ENCODE results near the gene MBD3. TPM values are rescaled to one million over a fixed set of nuclear protein-coding genes. Genes with fewer than 3 reads are reported as not detected.

MBD3 gene
- 75.4 and 81.9 TPM in 2 replicates for total RNA-seq

DNA sequence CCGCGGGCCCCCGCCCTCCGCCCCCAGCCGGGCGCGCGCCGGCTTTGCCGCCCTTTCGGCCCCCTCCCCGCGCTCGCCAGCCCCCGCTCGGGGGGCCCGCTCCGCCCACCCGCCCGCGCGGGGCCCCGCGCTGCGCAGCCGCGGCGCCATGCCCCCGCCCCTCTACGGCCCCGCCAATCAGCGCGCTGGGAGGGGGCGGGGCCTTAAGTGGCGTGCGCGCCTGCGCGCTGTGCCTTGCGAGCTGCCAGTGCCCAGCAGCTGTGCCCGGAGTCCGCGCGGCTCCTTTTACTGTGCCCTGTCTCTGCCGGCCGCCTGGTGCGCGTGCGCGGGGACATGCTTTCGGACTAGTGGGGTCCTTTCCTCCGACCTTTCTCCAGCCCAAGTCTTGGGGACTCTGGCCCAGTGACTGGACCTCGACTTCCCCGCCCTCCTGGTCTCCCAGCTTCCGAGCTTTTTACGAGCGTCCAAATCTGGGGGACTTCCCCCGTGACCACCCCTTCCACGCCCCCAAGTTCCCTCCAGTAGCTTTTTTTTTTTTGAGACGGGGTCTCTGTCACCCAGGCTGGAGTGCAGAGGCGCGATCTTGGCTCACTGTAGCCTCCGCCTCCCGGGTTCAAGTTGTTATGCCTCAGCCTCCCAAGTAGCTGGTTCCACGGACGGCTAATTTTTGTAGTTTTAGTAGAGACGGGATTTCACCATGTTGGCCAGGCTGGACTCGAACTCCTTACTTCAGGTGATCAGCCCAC lies at the start of gene MBD3:
MBD3 (minus strand) TSS at position 111 of the 746 bp plus-strand sequence. CDS start 234 bp downstream, outside the sequence.

DNA sequence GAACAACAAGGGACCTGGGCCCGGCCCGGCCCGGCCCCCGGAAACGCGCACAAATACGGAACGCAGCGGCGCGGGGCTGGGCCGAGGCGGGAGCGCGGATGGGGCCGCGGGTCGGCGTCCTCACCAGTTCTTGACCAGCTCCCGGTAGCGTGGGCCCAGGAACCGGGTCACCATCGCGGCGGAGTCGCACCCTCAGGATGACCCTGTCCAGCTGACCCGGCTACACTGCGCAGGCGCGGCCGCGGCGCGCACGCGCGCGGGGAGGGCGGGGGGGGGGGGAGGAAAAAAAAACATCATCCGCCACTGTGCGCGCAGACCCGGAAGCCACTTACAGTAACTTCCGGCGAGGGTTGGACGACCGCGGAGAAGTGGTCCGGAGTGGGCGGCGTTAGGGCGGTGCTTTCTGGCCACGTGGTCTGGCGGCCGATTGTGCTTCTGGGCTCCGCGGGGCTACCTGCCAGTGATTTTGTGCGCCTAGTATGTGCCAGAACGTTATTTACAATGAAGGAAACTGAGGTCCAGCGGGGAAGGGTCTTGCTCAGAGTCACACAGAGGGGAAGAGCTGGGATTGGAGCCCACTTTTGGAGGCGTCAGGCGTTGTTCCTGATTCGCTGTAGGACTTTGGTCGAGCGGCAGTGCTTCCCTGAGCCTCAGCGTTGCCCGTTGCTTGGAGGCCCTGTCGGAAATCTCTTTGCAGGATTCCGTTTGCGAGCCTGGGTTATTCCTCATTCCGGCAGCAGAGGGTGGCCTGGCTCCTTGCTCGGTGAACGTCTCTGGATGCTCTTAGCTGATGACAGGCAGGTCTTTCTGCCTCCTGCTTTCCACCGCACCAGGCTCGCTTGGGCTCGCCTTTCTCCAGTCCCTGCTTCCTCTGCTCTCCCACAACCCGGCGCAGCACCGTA lies 12.8 kb upstream of the MBD3 start, which contains the start of gene UQCR11:
UQCR11 (minus strand) TSS at position 227 of the 902 bp plus-strand sequence; CDS start at position 174, 53 bp downstream.

DNA sequence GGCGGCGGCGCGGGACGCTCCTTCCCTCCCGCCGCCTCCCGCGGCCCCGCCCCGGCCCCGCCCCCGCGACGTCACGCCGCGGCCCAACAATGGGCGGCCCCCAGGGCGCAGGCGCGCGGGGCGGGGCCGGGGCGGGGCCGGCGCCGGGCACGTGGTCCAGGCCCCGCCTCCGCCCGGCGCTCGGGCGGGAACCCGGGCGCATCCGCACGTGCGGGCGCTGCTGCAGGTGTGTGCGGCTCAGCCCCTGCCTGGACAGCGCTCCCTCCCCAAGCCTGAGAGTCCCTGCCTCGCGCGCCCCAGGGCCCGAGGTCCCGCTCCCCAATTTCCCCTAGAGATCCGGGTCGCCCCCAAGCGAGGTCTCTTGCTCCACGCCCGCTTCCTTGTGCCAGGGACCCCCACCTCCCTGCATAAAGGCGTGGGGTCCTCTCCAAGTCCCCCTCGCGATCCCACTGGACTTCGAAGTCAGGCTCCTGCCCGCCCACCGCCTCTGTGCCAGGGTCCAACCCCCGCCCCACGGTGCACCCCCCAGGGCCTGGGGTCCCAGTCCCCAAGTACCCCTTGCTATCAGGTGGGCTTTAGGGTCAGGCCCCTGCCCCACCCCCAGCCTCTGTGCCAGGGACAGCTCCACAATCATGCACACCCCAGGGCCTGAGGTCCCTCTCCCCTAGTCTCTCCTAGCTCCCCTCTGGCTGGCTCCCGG lies 24.2 kb downstream of the MBD3 start, which contains the start of gene MEX3D:
MEX3D (minus strand) TSS at position 6 of the 700 bp plus-strand sequence. CDS start 267 bp downstream, outside the sequence.

Small RNA genes lying within 50 kb of the gene (small RNA-seq; reads per million reads assigned to genes)
- not detected for gene AC005943.2
- gene RN7SL477P: not detected
- gene RNU6-1223P: not detected

Other genes with a start within 250 kb of the MBD3 start
- 36.2 and 47.1 TPM in 2 replicates for gene NDUFS7, start 209.0 kb downstream of the MBD3 start, total RNA-seq
- 24.2 and 28.8 TPM in 2 replicates for gene GAMT, start 191.3 kb downstream of the MBD3 start, total RNA-seq
- 50.6 TPM in 2 replicates for gene DAZAP1, start 185.3 kb downstream of the MBD3 start, total RNA-seq
- 301 and 458 TPM in 2 replicates for gene RPS15, start 154.5 kb downstream of the MBD3 start, total RNA-seq
- 0.49 and 0.81 TPM in 2 replicates for gene APC2, start 142.7 kb downstream of the MBD3 start, total RNA-seq
- gene C19orf25, start 113.7 kb downstream of the MBD3 start, total RNA-seq: 27.8 and 37.2 TPM in 2 replicates
- gene PCSK4, start 102.5 kb downstream of the MBD3 start, total RNA-seq: 2.3 and 2.8 TPM in 2 replicates
- gene REEP6, start 101.7 kb downstream of the MBD3 start, total RNA-seq: 1.3 and 1.8 TPM in 2 replicates
- gene ADAMTSL5, start 79.8 kb downstream of the MBD3 start, total RNA-seq: 10.4 and 11.3 TPM in 2 replicates
- gene PLK5, start 68.8 kb downstream of the MBD3 start, total RNA-seq: under 0.01 and 0.12 TPM in 2 replicates
- gene MEX3D, start 24.5 kb downstream of the MBD3 start, total RNA-seq: 44.9 and 56.5 TPM in 2 replicates
- gene UQCR11, start 12.6 kb upstream of the MBD3 start, total RNA-seq: 29.8 and 34.6 TPM in 2 replicates
- gene TCF3, start 59.8 kb upstream of the MBD3 start, total RNA-seq: 69.8 and 102 TPM in 2 replicates
- not detected in 2 replicates for gene ONECUT3, start 160.6 kb upstream of the MBD3 start, total RNA-seq
- 1.8 and 2.1 TPM in 2 replicates for gene ATP8B3, start 219.4 kb upstream of the MBD3 start, total RNA-seq